Glutamatergic neuron (in vitro differentiated cells): ENCODE measurements around the gene GEMIN8. TPM values are rescaled to one million over a fixed set of nuclear protein-coding genes. Genes with fewer than 3 reads are reported as not detected.
A peak's percentile ranks its signal among the peaks of the same experiment; 100 is the strongest.

Experiments
- DNase-seq: peaks from one replicate; pipeline ENCODE4 v3.0.0; 2022
- H3K27ac Mint-ChIP-seq: one replicate; pipeline ENCODE4 v1.8.0; 2020; ENCODE audit warnings: mild to moderate bottlenecking, mixed read lengths, inconsistent platforms; ENCODE audit not compliant: unreplicated experiment
- H3K27me3 Mint-ChIP-seq: one replicate; pipeline ENCODE4 v1.8.0; 2020; ENCODE audit warnings: mild to moderate bottlenecking, moderate library complexity, mixed read lengths, inconsistent platforms; ENCODE audit not compliant: unreplicated experiment
- H3K36me3 Mint-ChIP-seq: one replicate; pipeline ENCODE4 v1.8.0; 2020; ENCODE audit warnings: mild to moderate bottlenecking, mixed read lengths, inconsistent platforms; ENCODE audit not compliant: unreplicated experiment
- H3K4me1 Mint-ChIP-seq: one replicate; pipeline ENCODE4 v1.8.0; 2020; ENCODE audit warnings: mild to moderate bottlenecking, low read depth, mixed read lengths, inconsistent platforms; ENCODE audit not compliant: unreplicated experiment
- H3K4me3 Mint-ChIP-seq: one replicate; pipeline ENCODE4 v1.8.0; 2020; ENCODE audit warnings: mild to moderate bottlenecking, mixed read lengths, inconsistent platforms; ENCODE audit not compliant: unreplicated experiment
- H3K9me3 Mint-ChIP-seq: one replicate; pipeline ENCODE4 v1.8.0; 2020; ENCODE audit warnings: mild to moderate bottlenecking, moderate library complexity, mixed read lengths, inconsistent platforms; ENCODE audit not compliant: unreplicated experiment
- total RNA-seq: library from RNA; stranded (reverse); fragmentation: NEBNext Ultra II Directional; extraction: Animal tissue kit (Norgen Biotek cat#: 25700); gene quantifications from one replicate; pipeline ENCODE4 v1.2.1, GENCODE V29; 2021; ENCODE audit not compliant: unreplicated experiment
- TF ChIP-seq, protein P1 (sequence below): fragments of 200-600 bp; sonication (generic); IDR thresholded peaks from one replicate; pipeline ENCODE4 v1.5.0; 2021; ENCODE audit not compliant: partially characterized antibody, unreplicated experiment

Gene GEMIN8
- total RNA-seq, 1 donor from 2014 or later, result 8.2 TPM

DNA sequence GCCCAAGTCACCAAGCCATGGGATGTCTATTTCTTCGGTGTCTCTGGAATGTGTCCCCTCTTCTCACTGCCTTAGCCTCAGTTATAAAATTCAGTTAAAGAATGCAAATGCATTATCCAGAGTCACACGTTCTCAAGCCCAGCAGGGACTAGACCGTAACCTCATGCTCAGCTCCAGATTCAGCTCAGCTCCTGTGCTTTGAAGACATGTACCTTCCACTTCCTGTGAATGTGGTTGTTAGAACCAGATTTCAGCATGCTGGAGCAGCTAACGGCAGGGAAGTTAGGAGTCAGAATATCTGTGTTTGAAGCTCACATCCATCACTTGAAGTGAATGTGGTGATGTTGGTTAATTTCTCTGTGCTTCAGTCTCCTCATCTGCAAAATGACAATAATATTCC lies 26.7 kb downstream of the GEMIN8 start:
- Mint-ChIP-seq H3K27me3 (peaks cover 2% of the 10 kb centered on the region), H3K4me1 (no peaks in the 10 kb centered on the region), H3K4me3 (no peak overlapping the region), H3K36me3 (no peaks in the 10 kb centered on the region), H3K9me3 (no peaks in the 10 kb centered on the region), H3K27ac (no peak overlapping the region)
- TF ChIP-seq, protein P1, sequence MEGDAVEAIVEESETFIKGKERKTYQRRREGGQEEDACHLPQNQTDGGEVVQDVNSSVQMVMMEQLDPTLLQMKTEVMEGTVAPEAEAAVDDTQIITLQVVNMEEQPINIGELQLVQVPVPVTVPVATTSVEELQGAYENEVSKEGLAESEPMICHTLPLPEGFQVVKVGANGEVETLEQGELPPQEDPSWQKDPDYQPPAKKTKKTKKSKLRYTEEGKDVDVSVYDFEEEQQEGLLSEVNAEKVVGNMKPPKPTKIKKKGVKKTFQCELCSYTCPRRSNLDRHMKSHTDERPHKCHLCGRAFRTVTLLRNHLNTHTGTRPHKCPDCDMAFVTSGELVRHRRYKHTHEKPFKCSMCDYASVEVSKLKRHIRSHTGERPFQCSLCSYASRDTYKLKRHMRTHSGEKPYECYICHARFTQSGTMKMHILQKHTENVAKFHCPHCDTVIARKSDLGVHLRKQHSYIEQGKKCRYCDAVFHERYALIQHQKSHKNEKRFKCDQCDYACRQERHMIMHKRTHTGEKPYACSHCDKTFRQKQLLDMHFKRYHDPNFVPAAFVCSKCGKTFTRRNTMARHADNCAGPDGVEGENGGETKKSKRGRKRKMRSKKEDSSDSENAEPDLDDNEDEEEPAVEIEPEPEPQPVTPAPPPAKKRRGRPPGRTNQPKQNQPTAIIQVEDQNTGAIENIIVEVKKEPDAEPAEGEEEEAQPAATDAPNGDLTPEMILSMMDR, result no peak
- DNase-seq, result no peak

DNA sequence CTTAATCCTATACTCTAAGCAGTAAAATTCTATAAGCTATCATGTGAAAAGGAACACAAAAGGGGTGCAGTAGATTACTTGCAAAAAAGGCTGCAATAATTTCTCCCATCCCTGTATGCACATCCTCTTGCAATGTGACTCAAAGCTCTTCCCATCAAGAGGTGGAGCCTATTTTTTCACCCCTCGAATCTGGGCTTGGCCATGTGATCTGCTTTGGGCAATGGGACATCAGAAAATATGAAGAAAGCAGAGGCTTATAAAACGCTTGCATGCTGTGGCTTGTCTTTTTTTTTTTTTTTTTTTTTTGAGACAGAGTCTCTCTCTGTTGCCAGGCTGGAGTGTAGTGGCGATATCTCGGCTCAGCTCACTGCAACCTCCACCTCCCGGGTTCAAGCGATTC lies 33.0 kb downstream of the GEMIN8 start:
- DNase-seq, result no peak
- Mint-ChIP-seq H3K4me1 (no peaks in the 10 kb centered on the region), H3K36me3 (no peaks in the 10 kb centered on the region), H3K27me3 (no peaks in the 10 kb centered on the region), H3K27ac (no peak overlapping the region), H3K4me3 (no peak overlapping the region), H3K9me3 (no peaks in the 10 kb centered on the region)
- TF ChIP-seq, protein P1, result no peak

DNA sequence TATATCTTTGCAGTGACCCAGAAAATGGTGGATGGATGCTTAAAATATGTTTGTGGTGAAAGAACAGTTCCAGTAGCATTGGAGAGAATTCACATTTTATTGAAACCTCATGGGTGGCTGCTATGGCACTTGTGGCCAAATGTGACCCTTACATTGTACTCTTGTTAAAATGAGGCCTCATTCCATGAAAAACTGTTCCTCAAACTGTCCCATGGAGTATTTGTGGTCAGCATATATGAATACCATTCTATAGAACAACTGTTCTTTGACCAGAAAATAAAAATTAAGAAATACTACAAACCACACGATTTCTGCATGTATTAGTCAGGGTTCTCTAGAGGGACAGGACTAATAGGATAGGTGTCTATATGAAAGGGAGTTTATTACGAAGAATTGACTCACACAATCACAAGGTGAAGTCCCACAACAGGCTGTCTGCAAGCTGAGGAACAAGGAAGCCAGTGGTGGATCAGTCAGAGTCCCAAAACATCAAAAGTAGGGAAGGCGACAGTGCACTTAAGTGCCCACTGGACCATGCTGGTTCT lies 35.1 kb downstream of the GEMIN8 start:
- TF ChIP-seq, protein P1, result no peak
- Mint-ChIP-seq H3K4me1 (peaks cover 7% of the 10 kb centered on the region), H3K27ac (no peak overlapping the region)

DNA sequence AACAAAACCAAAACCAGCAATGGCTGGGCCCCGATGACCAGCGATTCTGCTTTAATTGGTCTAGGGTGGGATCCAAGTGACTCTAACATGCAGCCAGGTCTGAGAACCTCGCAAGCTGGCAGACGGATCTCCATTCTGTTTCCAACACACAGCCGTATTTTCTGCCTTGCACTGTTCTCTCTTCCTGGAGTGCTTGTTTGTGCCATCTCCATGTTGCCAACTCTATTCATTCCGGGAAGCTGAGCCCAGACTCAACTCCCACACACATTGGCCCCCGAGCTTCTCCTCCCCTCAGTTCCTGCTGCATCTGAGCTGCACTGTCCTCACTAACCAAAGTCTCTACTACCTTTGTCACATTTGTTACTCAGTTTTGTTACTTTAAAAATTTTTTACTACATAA lies 35.6 kb downstream of the GEMIN8 start:
- no peak for DNase-seq
- no peaks in the 10 kb centered on the region for H3K9me3 Mint-ChIP-seq
- no peak overlapping the region for H3K27ac Mint-ChIP-seq
- no peaks in the 10 kb centered on the region for H3K36me3 Mint-ChIP-seq
- TF ChIP-seq, protein P1, result no peak
- peaks cover 1% of the 10 kb centered on the region for H3K27me3 Mint-ChIP-seq
- peaks cover 7% of the 10 kb centered on the region for H3K4me1 Mint-ChIP-seq
- no peak overlapping the region for H3K4me3 Mint-ChIP-seq

More for the DNA sequence above, 35.1 kb downstream of the GEMIN8 start:
- peaks cover 1% of the 10 kb centered on the region for H3K27me3 Mint-ChIP-seq
- no peak overlapping the region for H3K4me3 Mint-ChIP-seq
- H3K36me3 Mint-ChIP-seq, result no peaks in the 10 kb centered on the region
- no peak for DNase-seq
- no peaks in the 10 kb centered on the region for H3K9me3 Mint-ChIP-seq

DNA sequence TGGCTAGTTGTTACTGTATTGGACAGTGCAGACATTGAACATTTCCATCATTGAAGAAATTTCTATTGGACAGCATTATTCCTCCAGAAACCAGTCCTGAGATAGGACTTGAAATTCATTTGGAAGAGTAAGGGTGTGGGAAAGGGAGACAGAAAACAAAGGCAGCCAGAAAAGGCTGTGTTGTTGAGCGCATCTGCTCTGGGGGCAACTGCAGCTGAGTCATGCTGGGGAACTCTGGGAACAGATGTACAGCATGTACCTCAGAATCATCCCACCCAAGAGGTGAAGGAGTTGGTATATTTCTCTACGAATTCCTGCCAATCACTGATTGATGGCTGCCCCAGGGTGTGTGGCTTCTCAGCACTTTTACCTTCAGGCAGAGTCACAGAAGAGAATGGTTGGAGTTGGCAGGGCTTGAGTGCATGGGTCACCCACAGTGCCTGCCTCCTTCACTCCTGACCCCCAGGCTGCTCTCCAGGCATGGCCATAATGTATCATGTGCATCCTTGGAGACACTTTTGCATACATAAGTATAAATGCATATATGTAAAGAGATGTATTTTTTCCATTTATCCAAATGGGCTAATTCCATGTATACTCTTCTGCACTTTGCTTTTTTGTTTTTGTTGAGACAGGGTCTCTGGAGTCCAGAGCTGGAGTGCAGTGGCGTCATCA lies 39.4 kb downstream of the GEMIN8 start:
- peaks cover 1% of the 10 kb centered on the region for H3K27me3 Mint-ChIP-seq
- H3K36me3 Mint-ChIP-seq, result no peaks in the 10 kb centered on the region
- no peak overlapping the region for H3K4me3 Mint-ChIP-seq
- peaks cover 7% of the 10 kb centered on the region for H3K4me1 Mint-ChIP-seq
- no peak for DNase-seq
- H3K27ac Mint-ChIP-seq, result peak overlapping the region; percentile 62
- TF ChIP-seq, protein P1, result no peak
- H3K9me3 Mint-ChIP-seq, result no peaks in the 10 kb centered on the region
